ENCODE data around the gene SLX4.

- TF ChIP-seq, protein P1, sequence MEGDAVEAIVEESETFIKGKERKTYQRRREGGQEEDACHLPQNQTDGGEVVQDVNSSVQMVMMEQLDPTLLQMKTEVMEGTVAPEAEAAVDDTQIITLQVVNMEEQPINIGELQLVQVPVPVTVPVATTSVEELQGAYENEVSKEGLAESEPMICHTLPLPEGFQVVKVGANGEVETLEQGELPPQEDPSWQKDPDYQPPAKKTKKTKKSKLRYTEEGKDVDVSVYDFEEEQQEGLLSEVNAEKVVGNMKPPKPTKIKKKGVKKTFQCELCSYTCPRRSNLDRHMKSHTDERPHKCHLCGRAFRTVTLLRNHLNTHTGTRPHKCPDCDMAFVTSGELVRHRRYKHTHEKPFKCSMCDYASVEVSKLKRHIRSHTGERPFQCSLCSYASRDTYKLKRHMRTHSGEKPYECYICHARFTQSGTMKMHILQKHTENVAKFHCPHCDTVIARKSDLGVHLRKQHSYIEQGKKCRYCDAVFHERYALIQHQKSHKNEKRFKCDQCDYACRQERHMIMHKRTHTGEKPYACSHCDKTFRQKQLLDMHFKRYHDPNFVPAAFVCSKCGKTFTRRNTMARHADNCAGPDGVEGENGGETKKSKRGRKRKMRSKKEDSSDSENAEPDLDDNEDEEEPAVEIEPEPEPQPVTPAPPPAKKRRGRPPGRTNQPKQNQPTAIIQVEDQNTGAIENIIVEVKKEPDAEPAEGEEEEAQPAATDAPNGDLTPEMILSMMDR (IDR thresholded peaks at IDR 0.05 in 2 of 3, conservative IDR thresholded peaks at IDR 0.05 in 1 of 3; ENCODE audit: insufficient read depth in 2 of 3, low read depth in 1 of 3, low read length in 3 of 3) = no peak
- TF ChIP-seq POLR3A (IDR thresholded peaks at IDR 0.05; ENCODE audit: borderline replicate concordance, extremely low read depth, insufficient read depth, insufficient read length) (no peak), MYNN (IDR thresholded peaks at IDR 0.05) (no peak), MYNN (CRISPR knock-in tag; IDR thresholded peaks at IDR 0.05) (no peak), SAP30 (IDR thresholded peaks at IDR 0.05; ENCODE audit: borderline replicate concordance, insufficient read depth, low read depth, low read length, poor library complexity, severe bottlenecking) (no peak), MXI1 (IDR thresholded peaks at IDR 0.05; ENCODE audit: low read depth, low read length) (no peak), POLR2A (conservative IDR thresholded peaks at IDR 0.05) (no peak)
- TF ChIP-seq, protein P2, sequence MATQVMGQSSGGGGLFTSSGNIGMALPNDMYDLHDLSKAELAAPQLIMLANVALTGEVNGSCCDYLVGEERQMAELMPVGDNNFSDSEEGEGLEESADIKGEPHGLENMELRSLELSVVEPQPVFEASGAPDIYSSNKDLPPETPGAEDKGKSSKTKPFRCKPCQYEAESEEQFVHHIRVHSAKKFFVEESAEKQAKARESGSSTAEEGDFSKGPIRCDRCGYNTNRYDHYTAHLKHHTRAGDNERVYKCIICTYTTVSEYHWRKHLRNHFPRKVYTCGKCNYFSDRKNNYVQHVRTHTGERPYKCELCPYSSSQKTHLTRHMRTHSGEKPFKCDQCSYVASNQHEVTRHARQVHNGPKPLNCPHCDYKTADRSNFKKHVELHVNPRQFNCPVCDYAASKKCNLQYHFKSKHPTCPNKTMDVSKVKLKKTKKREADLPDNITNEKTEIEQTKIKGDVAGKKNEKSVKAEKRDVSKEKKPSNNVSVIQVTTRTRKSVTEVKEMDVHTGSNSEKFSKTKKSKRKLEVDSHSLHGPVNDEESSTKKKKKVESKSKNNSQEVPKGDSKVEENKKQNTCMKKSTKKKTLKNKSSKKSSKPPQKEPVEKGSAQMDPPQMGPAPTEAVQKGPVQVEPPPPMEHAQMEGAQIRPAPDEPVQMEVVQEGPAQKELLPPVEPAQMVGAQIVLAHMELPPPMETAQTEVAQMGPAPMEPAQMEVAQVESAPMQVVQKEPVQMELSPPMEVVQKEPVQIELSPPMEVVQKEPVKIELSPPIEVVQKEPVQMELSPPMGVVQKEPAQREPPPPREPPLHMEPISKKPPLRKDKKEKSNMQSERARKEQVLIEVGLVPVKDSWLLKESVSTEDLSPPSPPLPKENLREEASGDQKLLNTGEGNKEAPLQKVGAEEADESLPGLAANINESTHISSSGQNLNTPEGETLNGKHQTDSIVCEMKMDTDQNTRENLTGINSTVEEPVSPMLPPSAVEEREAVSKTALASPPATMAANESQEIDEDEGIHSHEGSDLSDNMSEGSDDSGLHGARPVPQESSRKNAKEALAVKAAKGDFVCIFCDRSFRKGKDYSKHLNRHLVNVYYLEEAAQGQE (IDR thresholded peaks at IDR 0.05; ENCODE audit: borderline replicate concordance) = no peak
- TF ChIP-seq, protein P2 (CRISPR knock-in tag; IDR thresholded peaks at IDR 0.05; ENCODE audit: low read depth) = no peak
Measured at GRCh38 chr16:3659251-3659650, 47.8 kb upstream of the SLX4 start.
